Esophagus squamous epithelium (tissue), 5 donors: ENCODE results near the gene MRPL1. TPM values are rescaled to one million over a fixed set of nuclear protein-coding genes. Genes with fewer than 3 reads are reported as not detected.
"Not testable (repeated sequence)": the region's sequence is repeated elsewhere in the genome, so short reads cannot be mapped to it uniquely, and the experiment has no call there.

Experiments
- DNase-seq: peaks from one replicate; lab custom pipeline; 2025; lab: John Stamatoyannopoulos, UW
- H3K27ac ChIP-seq, 4 donors: fragments of 200-600 bp; sonication (generic); one replicate each; pipeline ENCODE4 v1.5.1; 2016 to 2019; ENCODE audit warnings: mild to moderate bottlenecking in 1 of 4
- H3K27me3 ChIP-seq, 4 donors: fragments of 200-600 bp; sonication (generic); 1 replicate in 3 of 4; 2 replicates in 1 of 4; pipeline versions ENCODE4 v1.5.1 to v1.6.0; 2017 to 2021; ENCODE audit warnings: antibody characterized with exemption in 1 of 4
- H3K36me3 ChIP-seq, 3 donors: fragments of 200-600 bp; sonication (generic); one replicate each; pipeline ENCODE4 v1.5.1; 2016 to 2019
- H3K4me1 ChIP-seq, 3 donors: fragments of 200-600 bp; sonication (generic); one replicate each; pipeline ENCODE4 v1.5.1; 2017 to 2019
- H3K4me3 ChIP-seq, 4 donors: fragments of 200-600 bp; sonication (generic); 1 replicate in 3 of 4; 2 replicates in 1 of 4; pipeline ENCODE4 v1.5.1; 2016 to 2019; ENCODE audit warnings: mild to moderate bottlenecking in 2 of 4, moderate library complexity in 1 of 4
- H3K9me3 ChIP-seq, 3 donors: fragments of 200-600 bp; sonication (generic); one replicate each; pipeline ENCODE4 v1.5.1; 2016 to 2019
- CTCF ChIP-seq, 6 experiments: fragments of 450-650 bp in 4 of 6; fragments of 200-600 bp in 2 of 6; sonication (generic) in 2 of 6; IDR thresholded peaks; one replicate each; pipeline ENCODE4 v1.5.1; 2016 to 2019; ENCODE audit warnings: antibody characterized with exemption in 6 of 6, mild to moderate bottlenecking in 4 of 6, moderate library complexity in 4 of 6
- POLR2A ChIP-seq, 4 donors: fragments of 450-650 bp; IDR thresholded peaks; one replicate each; pipeline ENCODE4 v1.6.1; 2017; ENCODE audit warnings: antibody characterized with exemption in 4 of 4, mild to moderate bottlenecking in 4 of 4, moderate library complexity in 3 of 4
- WGBS, 2 donors: methylation state at CpG; one replicate each; pipeline ENCODE4 v1.1.5; 2018; 5-methylcytosine and 5-hydroxymethylcytosine counted together
- intact Hi-C: fragments of 100-400 bp; cut with DNase I; formaldehyde crosslinking; loops from one replicate; pipeline ENCODE4 v1.15.0; 2022
- total RNA-seq, 4 donors: library from RNA; depleted of rRNA; stranded (reverse); fragments of >200 nt; gene quantifications; one replicate each; pipeline ENCODE4 v1.1.0, GENCODE V29; 2016
- donor health status: DM: yes; HTN: yes; CAD: no.

MRPL1 gene
- total RNA-seq, 4 donors from 2014 or later = 12.9 to 34.5 (median 28.4) TPM

- H3K27me3 ChIP-seq = no peaks in the 10 kb centered on the region
- H3K27ac ChIP-seq = no peak overlapping the region
- no peaks in the 10 kb centered on the region for H3K36me3 ChIP-seq
- no peak for TF ChIP-seq CTCF (IDR thresholded peaks at IDR 0.05)
- no peak for TF ChIP-seq POLR2A (IDR thresholded peaks at IDR 0.05)
- H3K9me3 ChIP-seq = no peaks in the 10 kb centered on the region
- DNase-seq = no peak
- 79 to 87% methylated on average over 5 of the region's 5 CpGs for WGBS, 2 donors
- no peaks in the 10 kb centered on the region for H3K4me1 ChIP-seq
- no peak overlapping the region for H3K4me3 ChIP-seq
- intact Hi-C loops = no loop called here
These were observed 97.7 kb downstream of the MRPL1 start for GRCh38 chr4:77960367-77960766.

DNA sequence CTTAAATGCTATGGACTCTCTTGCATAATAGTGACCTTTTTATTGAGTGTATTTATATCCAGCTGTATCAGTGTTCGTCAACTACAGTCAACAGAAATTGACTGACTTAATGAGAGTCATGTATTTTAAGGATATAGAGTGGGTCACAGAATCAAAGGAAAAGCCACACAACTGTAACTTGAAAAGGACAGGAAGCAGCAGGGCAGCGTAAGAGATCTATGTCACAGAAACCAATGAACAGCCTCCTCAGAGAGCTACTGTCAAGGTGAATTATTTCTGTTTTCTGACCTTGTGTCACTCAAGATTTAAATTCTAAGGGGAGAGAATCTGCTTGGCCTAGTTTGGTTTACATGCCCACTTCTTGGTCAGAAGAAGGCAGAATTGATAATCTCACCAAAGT is 100.4 kb downstream of the MRPL1 start:
- 81% methylated on average over 2 of the region's 2 CpGs for WGBS, 2 donors
- Histone ChIP-seq H3K27me3 (no peaks in the 10 kb centered on the region), H3K4me3 (no peak overlapping the region), H3K27ac (no peak overlapping the region), H3K9me3 (peaks cover 0 to 2% (median 0%) of the 10 kb centered on the region in 3 donors), H3K36me3 (no peaks in the 10 kb centered on the region), H3K4me1 (no peaks in the 10 kb centered on the region)
- TF ChIP-seq POLR2A (IDR thresholded peaks at IDR 0.05) (no peak), CTCF (IDR thresholded peaks at IDR 0.05) (no peak)
- no peak for DNase-seq
- intact Hi-C loops = no loop called here

GRCh38 chr4:77973657-77974056 is 111.0 kb downstream of the MRPL1 start:
- DNase-seq, H3K9me3 ChIP-seq, H3K36me3 ChIP-seq, H3K4me1 ChIP-seq, H3K27me3 ChIP-seq, intact Hi-C loops, H3K4me3 ChIP-seq, H3K27ac ChIP-seq: not testable (repeated sequence)
- WGBS, 2 donors = 79 to 90% methylated on average over 1 of the region's 1 CpG

GRCh38 chr4:77982900-77983540 is 120.4 kb downstream of the MRPL1 start:
- 75 to 85% methylated on average over 6 of the region's 6 CpGs for WGBS, 2 donors
- H3K9me3 ChIP-seq, intact Hi-C loops, H3K36me3 ChIP-seq, H3K4me3 ChIP-seq, H3K27me3 ChIP-seq, H3K4me1 ChIP-seq, DNase-seq, H3K27ac ChIP-seq: not testable (repeated sequence)

DNA sequence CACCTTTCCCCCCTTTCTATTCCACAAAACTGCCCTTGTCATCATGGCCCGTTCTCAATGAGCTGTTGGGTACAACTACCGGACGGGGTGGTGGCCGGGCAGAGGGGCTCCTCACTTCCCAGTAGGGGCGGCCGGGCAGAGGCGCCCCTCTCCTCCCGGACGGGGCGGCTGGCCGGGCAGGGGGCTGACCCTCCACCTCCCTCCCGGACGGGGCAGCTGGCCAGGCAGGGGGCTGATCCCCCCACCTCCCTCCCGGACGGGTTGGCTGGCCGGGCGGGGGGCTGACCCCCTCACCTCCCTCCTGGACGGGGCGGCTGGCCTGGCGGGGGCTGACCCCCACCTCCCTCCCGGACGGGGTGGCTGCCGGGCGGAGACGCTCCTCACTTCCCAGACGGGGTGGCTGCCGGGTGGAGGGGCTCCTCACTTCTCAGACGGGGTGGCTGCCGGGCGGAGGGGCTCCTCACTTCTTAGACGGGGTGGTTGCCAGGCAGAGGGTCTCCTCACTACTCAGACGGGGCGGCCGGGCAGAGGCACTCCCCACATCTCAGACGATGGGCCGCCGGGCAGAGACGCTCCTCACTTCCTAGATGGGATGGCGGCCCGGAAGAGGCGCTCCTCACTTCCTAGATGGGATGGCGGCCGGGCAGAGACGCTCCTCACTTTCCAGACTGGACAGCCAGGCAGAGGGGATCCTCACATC is 121.1 kb downstream of the MRPL1 start:
- H3K27ac ChIP-seq, DNase-seq, intact Hi-C loops, H3K36me3 ChIP-seq, H3K9me3 ChIP-seq, H3K4me1 ChIP-seq, H3K27me3 ChIP-seq, H3K4me3 ChIP-seq: not testable (repeated sequence)
- WGBS, 2 donors = no CpG with 5 or more reads among the region's 44 CpGs

DNA sequence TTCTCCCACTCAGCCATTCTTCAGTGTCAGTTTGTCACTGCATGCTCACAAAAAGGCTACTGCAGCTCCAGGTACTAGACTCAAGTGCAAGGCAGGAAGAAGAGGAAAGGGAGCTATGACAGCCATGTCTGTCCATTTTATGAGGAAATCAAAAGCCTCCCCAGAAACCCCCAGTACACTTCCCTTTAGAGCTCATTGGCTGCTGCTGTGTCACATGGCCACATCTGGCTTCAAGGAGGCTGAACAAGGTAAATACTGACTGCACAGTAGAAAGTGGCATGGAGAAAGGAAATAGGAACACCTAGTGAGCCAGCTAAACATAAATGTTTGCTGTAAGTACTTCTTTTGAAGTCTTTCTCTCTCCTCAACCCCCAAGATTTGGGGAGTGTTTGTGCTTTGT is 127.3 kb downstream of the MRPL1 start:
- intact Hi-C loops = no loop called here
- TF ChIP-seq POLR2A (IDR thresholded peaks at IDR 0.05) = no peak
- TF ChIP-seq CTCF (IDR thresholded peaks at IDR 0.05) = no peak
- Histone ChIP-seq H3K36me3 (no peaks in the 10 kb centered on the region), H3K4me1 (no peaks in the 10 kb centered on the region), H3K27ac (no peak overlapping the region), H3K27me3 (peaks cover 0 to 3% (median 0%) of the 10 kb centered on the region in 4 donors), H3K9me3 (no peaks in the 10 kb centered on the region), H3K4me3 (no peak overlapping the region)
- DNase-seq = no peak
